Adrenal gland (tissue), 5 donors: ENCODE measurements around the gene PRM1.

Experiments used
- CTCF ChIP-seq, 6 experiments: fragments of 450-650 bp in 4 of 6; fragments of 200-600 bp in 2 of 6; sonication (generic) in 1 of 6; IDR thresholded peaks; 1 replicate in 5 of 6; 2 replicates in 1 of 6; pipeline versions ENCODE4 v1.5.1 to v1.8.0; 2016 to 2021; ENCODE audit warnings: antibody characterized with exemption in 6 of 6, mild to moderate bottlenecking in 2 of 6, moderate library complexity in 1 of 6
- POLR2A ChIP-seq, 2 donors: fragments of 450-650 bp; IDR thresholded peaks; one replicate each; pipeline ENCODE4 v1.6.1; 2017; ENCODE audit warnings: antibody characterized with exemption in 2 of 2, mild to moderate bottlenecking in 2 of 2, moderate library complexity in 1 of 2
- donor health status: DM: no; HTN: no; CAD: no.

DNA sequence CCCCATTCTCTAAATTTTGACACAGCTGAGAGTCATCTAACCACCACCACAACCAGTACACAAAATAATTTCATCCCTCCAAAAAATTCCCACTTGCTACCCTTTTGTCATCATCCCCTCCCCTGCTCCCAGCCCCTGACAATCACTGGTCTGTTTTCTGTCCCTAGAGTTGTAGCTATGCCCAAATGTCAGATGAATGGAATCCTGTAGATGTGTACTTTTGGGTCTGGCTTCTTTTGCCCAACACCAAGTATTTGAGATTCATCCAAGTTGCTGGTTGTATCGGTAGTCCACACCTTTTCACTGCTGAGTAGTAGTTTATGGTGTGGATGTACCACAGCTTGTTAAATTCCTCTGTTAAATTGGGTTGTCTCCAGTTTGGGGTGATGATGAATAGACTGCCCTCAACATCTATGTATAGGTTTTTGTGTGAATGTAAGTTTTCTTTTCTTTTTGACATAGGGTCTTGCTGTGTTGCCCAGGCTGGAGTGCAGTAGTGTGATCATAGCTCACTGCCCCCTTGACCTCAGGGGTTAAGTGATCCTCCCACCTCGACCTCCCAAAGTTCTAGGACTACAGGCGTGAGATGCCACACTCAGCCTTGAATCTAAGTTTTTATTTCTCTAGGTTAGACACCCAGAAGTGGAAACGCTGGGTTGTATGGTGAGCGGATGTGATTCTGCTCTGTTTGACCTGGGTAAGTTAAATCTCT, 49.6 kb upstream of the PRM1 start:
- TF ChIP-seq POLR2A (IDR thresholded peaks at IDR 0.05): no peak
- no peak for TF ChIP-seq CTCF (IDR thresholded peaks at IDR 0.05)
